Erythroblast (primary cell): ENCODE results near the gene TAF7.

Source experiments
- GATA1 ChIP-seq: IDR thresholded peaks from 2 replicates; pipeline ENCODE4 v1.6.1; 2011; ENCODE audit warnings: low read depth, mild to moderate bottlenecking, control low read depth, low read length, moderate library complexity
- POLR2A ChIP-seq: IDR thresholded peaks from 2 replicates; pipeline ENCODE4 v1.6.1; 2011; ENCODE audit warnings: mild to moderate bottlenecking, low read length

- TF ChIP-seq POLR2A: no peak
- no peak for TF ChIP-seq GATA1
These were observed 885 bp downstream of the TAF7 start for GRCh38 chr5:141319699-141320098.
